ENCODE results near the gene CHCHD3. TPM values are rescaled to one million over a fixed set of nuclear protein-coding genes. Genes with fewer than 3 reads are reported as not detected.

The CHCHD3 gene
- total RNA-seq, 2 experiments from 2014 or later = 21.6 to 21.7 TPM

DNA sequence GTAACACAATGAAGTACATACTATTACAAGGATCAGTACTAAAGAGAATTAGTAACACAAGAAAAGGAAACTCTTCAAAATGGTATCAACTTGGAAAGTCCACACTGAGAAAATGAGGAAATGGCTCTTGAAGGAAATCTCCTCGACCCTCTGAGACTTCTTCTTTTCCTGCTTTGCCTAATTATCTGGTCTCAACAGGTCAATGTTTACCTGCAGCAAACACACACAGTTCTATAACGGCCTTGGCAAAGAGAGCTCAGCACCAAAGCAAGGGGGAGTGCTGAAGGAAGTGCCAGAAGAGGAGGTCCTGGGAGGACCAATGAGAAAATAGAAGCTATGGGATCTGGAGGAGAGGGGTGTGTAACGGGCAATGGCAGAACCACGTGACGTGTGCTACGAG is 21.9 kb downstream of the CHCHD3 start:
- Mint-ChIP-seq H3K36me3 (ENCODE audit: low read depth) (peaks cover 26% of the 10 kb centered on the region), H3K4me1 (ENCODE audit: low read depth) (peaks cover 66% of the 10 kb centered on the region), H3K9me3 (no peaks in the 10 kb centered on the region), H3K27me3 (no peaks in the 10 kb centered on the region), H3K4me3 (no peak overlapping the region), H3K27ac (no peak overlapping the region)
- Histone ChIP-seq H3K4me3 (ENCODE audit: low read length) (no peak overlapping the region), H3K4me1 (ENCODE audit: insufficient read depth, low read length) (no peaks in the 10 kb centered on the region), H3K27ac (ENCODE audit: low read depth in 1 of 2, low read length in 2 of 2) (no peak overlapping the region), H3K9me3 (ENCODE audit: control insufficient read depth in 1 of 2, insufficient read depth in 1 of 2, low read length in 2 of 2) (no peaks in the 10 kb centered on the region), H3K36me3 (ENCODE audit: insufficient read depth, low read length) (peaks cover 6% of the 10 kb centered on the region), H3K27me3 (ENCODE audit: control insufficient read depth in 1 of 2, insufficient read depth in 2 of 2, low read length in 2 of 2) (no peaks in the 10 kb centered on the region)
- ATAC-seq (ENCODE audit: poor library complexity) = no peak
- CTCF ChIA-PET = no interaction called here
- peak in 2 of 14 experiments; percentile 7 to 23 for DNase-seq
- intact Hi-C loops (cut with DNase I, micrococcal nuclease) = no loop called here
- TF ChIP-seq, protein P1, sequence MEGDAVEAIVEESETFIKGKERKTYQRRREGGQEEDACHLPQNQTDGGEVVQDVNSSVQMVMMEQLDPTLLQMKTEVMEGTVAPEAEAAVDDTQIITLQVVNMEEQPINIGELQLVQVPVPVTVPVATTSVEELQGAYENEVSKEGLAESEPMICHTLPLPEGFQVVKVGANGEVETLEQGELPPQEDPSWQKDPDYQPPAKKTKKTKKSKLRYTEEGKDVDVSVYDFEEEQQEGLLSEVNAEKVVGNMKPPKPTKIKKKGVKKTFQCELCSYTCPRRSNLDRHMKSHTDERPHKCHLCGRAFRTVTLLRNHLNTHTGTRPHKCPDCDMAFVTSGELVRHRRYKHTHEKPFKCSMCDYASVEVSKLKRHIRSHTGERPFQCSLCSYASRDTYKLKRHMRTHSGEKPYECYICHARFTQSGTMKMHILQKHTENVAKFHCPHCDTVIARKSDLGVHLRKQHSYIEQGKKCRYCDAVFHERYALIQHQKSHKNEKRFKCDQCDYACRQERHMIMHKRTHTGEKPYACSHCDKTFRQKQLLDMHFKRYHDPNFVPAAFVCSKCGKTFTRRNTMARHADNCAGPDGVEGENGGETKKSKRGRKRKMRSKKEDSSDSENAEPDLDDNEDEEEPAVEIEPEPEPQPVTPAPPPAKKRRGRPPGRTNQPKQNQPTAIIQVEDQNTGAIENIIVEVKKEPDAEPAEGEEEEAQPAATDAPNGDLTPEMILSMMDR (IDR thresholded peaks at IDR 0.05) = no peak
- POLR2A ChIA-PET = no interaction called here

DNA sequence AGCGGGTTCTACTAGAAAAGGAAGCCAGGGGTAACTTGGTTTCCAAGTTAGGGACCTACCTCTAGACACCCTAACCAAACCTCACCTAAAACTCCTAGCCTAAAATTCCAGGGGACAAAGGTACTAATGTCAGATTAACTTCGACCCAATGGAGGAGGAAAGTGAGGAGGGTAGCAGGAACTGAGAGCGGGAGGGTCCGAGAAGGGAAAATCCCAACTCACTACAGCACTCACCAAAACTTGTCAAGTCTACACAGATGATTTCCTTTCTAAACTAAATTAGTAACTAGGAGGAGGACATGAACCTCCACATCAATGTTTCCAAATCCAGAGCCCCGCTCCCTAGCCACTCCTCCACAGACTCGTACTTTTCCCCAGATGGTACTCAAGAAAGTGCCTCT is 22.6 kb downstream of the CHCHD3 start:
- Mint-ChIP-seq H3K36me3 (ENCODE audit: low read depth) (peaks cover 20% of the 10 kb centered on the region), H3K4me1 (ENCODE audit: low read depth) (peaks cover 64% of the 10 kb centered on the region), H3K9me3 (no peaks in the 10 kb centered on the region), H3K27me3 (no peaks in the 10 kb centered on the region), H3K4me3 (no peak overlapping the region), H3K27ac (no peak overlapping the region)
- no peaks in the 10 kb centered on the region for H3K4me1 ChIP-seq (ENCODE audit: insufficient read depth, low read length)
- TF ChIP-seq, protein P1 (IDR thresholded peaks at IDR 0.05) = no peak
- H3K27ac ChIP-seq (ENCODE audit: low read depth in 1 of 2, low read length in 2 of 2) = no peak overlapping the region
- ChIA-PET CTCF (no interaction called here), POLR2A (no interaction called here)
- intact Hi-C loops (cut with DNase I, micrococcal nuclease) = no loop called here
- peaks cover 6% of the 10 kb centered on the region for H3K36me3 ChIP-seq (ENCODE audit: insufficient read depth, low read length)
- H3K27me3 ChIP-seq (ENCODE audit: control insufficient read depth in 1 of 2, insufficient read depth in 2 of 2, low read length in 2 of 2) = no peaks in the 10 kb centered on the region
- DNase-seq (no peak), ATAC-seq (ENCODE audit: poor library complexity) (no peak)
- H3K9me3 ChIP-seq (ENCODE audit: control insufficient read depth in 1 of 2, insufficient read depth in 1 of 2, low read length in 2 of 2) = no peaks in the 10 kb centered on the region
- no peak overlapping the region for H3K4me3 ChIP-seq (ENCODE audit: low read length)

- Mint-ChIP-seq H3K36me3 (ENCODE audit: low read depth) (peaks cover 18% of the 10 kb centered on the region), H3K4me3 (no peak overlapping the region), H3K27ac (no peak overlapping the region), H3K9me3 (no peaks in the 10 kb centered on the region), H3K4me1 (ENCODE audit: low read depth) (peaks cover 72% of the 10 kb centered on the region), H3K27me3 (no peaks in the 10 kb centered on the region)
- TF ChIP-seq, protein P1 (IDR thresholded peaks at IDR 0.05) = no peak
- H3K36me3 ChIP-seq (ENCODE audit: insufficient read depth, low read length) = peaks cover 3% of the 10 kb centered on the region
- H3K27ac ChIP-seq (ENCODE audit: low read depth in 1 of 2, low read length in 2 of 2) = no peak overlapping the region
- H3K4me3 ChIP-seq (ENCODE audit: low read length) = no peak overlapping the region
- H3K27me3 ChIP-seq (ENCODE audit: control insufficient read depth in 1 of 2, insufficient read depth in 2 of 2, low read length in 2 of 2) = no peaks in the 10 kb centered on the region
- CTCF ChIA-PET = no interaction called here
- POLR2A ChIA-PET = no interaction called here
- H3K9me3 ChIP-seq (ENCODE audit: control insufficient read depth in 1 of 2, insufficient read depth in 1 of 2, low read length in 2 of 2) = no peaks in the 10 kb centered on the region
- ATAC-seq (ENCODE audit: poor library complexity) (no peak), DNase-seq (no peak)
- intact Hi-C loops (cut with DNase I, micrococcal nuclease) = no loop called here
- H3K4me1 ChIP-seq (ENCODE audit: insufficient read depth, low read length) = no peaks in the 10 kb centered on the region
Measured at GRCh38 chr7:133056370-133057238, 25.3 kb downstream of the CHCHD3 start.
